ENCODE measurements around the gene IL5.
"Not testable (repeated sequence)": the region's sequence is repeated elsewhere in the genome, so short reads cannot be mapped to it uniquely, and the experiment has no call there.

Gene IL5

GRCh38 chr5:132576123-132576522 is 32.8 kb upstream of the IL5 start:
- Mint-ChIP-seq H3K27ac (no peak overlapping the region), H3K9me3 (peaks cover 5% of the 10 kb centered on the region), H3K4me1 (no peaks in the 10 kb centered on the region), H3K4me3 (no peak overlapping the region), H3K27me3 (ENCODE audit: low read depth) (no peaks in the 10 kb centered on the region), H3K36me3 (ENCODE audit: low read depth) (peaks cover 69% of the 10 kb centered on the region)
- TF ChIP-seq CTCF (IDR thresholded peaks at IDR 0.05; ENCODE audit: unreplicated experiment in 3 of 3): no peak

GRCh38 chr5:132566657-132567056 is 23.3 kb upstream of the IL5 start:
- H3K4me1 Mint-ChIP-seq: no peaks in the 10 kb centered on the region
- H3K36me3 Mint-ChIP-seq (ENCODE audit: low read depth): peaks cover 44% of the 10 kb centered on the region
- H3K27ac Mint-ChIP-seq: no peak overlapping the region
- H3K9me3 Mint-ChIP-seq: peaks cover 8% of the 10 kb centered on the region
- no peaks in the 10 kb centered on the region for H3K27me3 Mint-ChIP-seq (ENCODE audit: low read depth)
- no peak overlapping the region for H3K4me3 Mint-ChIP-seq
- TF ChIP-seq CTCF (IDR thresholded peaks at IDR 0.05; ENCODE audit: unreplicated experiment in 3 of 3): no peak

- not testable (repeated sequence) for H3K4me3 Mint-ChIP-seq; H3K4me1 Mint-ChIP-seq; H3K27ac Mint-ChIP-seq; H3K9me3 Mint-ChIP-seq; H3K27me3 Mint-ChIP-seq (ENCODE audit: low read depth)
- H3K36me3 Mint-ChIP-seq (ENCODE audit: low read depth): peaks cover 30% of the 10 kb centered on the region
Observed at GRCh38 chr5:132564555-132564954, 21.2 kb upstream of the IL5 start.

GRCh38 chr5:132561601-132562000 is 18.3 kb upstream of the IL5 start:
- Mint-ChIP-seq H3K4me3 (no peak overlapping the region), H3K27me3 (ENCODE audit: low read depth) (no peaks in the 10 kb centered on the region), H3K4me1 (peaks cover 15% of the 10 kb centered on the region), H3K9me3 (peaks cover 8% of the 10 kb centered on the region), H3K36me3 (ENCODE audit: low read depth) (peaks cover 6% of the 10 kb centered on the region), H3K27ac (no peak overlapping the region)
- TF ChIP-seq CTCF (IDR thresholded peaks at IDR 0.05; ENCODE audit: unreplicated experiment in 3 of 3): no peak

- Mint-ChIP-seq H3K4me1 (peaks cover 21% of the 10 kb centered on the region), H3K9me3 (no peaks in the 10 kb centered on the region), H3K4me3 (peak overlapping the region; percentile 21 to 71 (median 58)), H3K27me3 (ENCODE audit: low read depth) (no peaks in the 10 kb centered on the region), H3K36me3 (ENCODE audit: low read depth) (no peaks in the 10 kb centered on the region), H3K27ac (no peak overlapping the region)
- TF ChIP-seq CTCF (IDR thresholded peaks at IDR 0.05; ENCODE audit: unreplicated experiment in 3 of 3): no peak
Observed at GRCh38 chr5:132559383-132560060, 16.2 kb upstream of the IL5 start.

- H3K9me3 Mint-ChIP-seq: no peaks in the 10 kb centered on the region
- H3K4me3 Mint-ChIP-seq: peak overlapping the region; percentile 92 to 99 (median 98)
- H3K27ac Mint-ChIP-seq: peak overlapping the region; percentile 90 to 99 (median 98)
- no peak for TF ChIP-seq CTCF (IDR thresholded peaks at IDR 0.05; ENCODE audit: unreplicated experiment in 3 of 3)
- H3K27me3 Mint-ChIP-seq (ENCODE audit: low read depth): peaks cover 4% of the 10 kb centered on the region
- H3K36me3 Mint-ChIP-seq (ENCODE audit: low read depth): no peaks in the 10 kb centered on the region
- H3K4me1 Mint-ChIP-seq: peaks cover 21% of the 10 kb centered on the region
Observed at GRCh38 chr5:132557478-132558172, 14.3 kb upstream of the IL5 start.
